GM12865 (cell line): ENCODE results near the gene SIX4.

Source experiments
- DNase-seq: peaks from one replicate; pipeline ENCODE4 v3.0.0; 2010; ENCODE audit warnings: low read depth
- H3K4me3 ChIP-seq: 2 replicates; pipeline ENCODE4 v1.5.1; 2011; ENCODE audit warnings: mild to moderate bottlenecking, low read depth, low read length, control low read depth
- CTCF ChIP-seq: IDR thresholded peaks from 2 replicates; pipeline ENCODE4 v1.5.1; 2011; ENCODE audit warnings: low read length, control low read depth, low read depth, inconsistent platforms; ENCODE audit not compliant: insufficient read depth; ENCODE audit errors: missing control alignments

Gene SIX4

GRCh38 chr14:60722357-60723115 is 1.6 kb downstream of the SIX4 start:
- DNase-seq: peak; percentile 23
- no peak for TF ChIP-seq CTCF
- peak overlapping the region; percentile 72 for H3K4me3 ChIP-seq

- no peak for DNase-seq
- TF ChIP-seq CTCF: no peak
Observed at GRCh38 chr14:60722107-60722356, 2.1 kb downstream of the SIX4 start.

DNA sequence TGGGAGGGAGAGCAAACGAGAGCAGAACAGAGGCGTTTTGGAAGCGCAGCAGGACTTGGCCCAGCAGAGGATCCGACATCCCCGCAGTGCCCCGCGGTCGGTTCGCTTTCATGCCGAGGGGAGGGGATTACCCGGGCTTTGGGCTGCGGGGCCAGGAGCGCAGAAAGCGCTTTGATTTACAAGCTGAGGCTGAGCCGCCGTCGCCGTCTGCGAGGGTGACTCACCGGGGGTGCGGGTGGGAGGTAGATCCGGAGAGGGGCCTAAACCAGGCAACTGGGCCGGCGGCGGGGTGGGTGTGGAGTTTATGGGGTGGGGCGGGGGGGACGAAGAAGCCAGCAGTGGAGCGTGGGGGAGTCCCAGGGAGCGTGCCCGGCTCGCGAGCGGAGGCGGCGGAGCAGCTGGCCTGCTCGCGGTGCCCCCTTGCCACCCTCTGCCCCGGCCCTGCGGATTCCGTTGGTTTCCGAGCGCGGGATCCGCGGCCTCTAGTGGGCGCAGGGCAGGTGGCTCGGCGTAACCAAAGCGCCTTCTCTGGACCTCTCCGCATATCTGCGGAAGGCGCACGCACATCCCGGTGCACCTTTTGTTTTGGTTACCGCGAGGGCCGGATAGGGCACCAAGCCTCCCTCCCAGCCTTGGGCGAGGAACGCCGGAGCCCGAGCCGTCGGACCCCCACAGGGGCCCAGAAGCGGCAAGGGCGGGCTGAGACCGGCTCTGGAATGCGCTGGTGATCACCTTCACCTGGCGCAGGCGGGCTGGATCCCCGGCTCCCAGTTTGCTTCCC is 2.6 kb downstream of the SIX4 start:
- peak; percentile 4 for DNase-seq
- TF ChIP-seq CTCF: no peak
- H3K4me3 ChIP-seq: peak overlapping the region; percentile 72

More at GRCh38 chr14:60722107-60722356, 2.1 kb downstream of the SIX4 start:
- peak overlapping the region; percentile 72 for H3K4me3 ChIP-seq

GRCh38 chr14:60720962-60721325 is 3.2 kb downstream of the SIX4 start:
- H3K4me3 ChIP-seq: no peak overlapping the region
- TF ChIP-seq CTCF: no peak
- no peak for DNase-seq

DNA sequence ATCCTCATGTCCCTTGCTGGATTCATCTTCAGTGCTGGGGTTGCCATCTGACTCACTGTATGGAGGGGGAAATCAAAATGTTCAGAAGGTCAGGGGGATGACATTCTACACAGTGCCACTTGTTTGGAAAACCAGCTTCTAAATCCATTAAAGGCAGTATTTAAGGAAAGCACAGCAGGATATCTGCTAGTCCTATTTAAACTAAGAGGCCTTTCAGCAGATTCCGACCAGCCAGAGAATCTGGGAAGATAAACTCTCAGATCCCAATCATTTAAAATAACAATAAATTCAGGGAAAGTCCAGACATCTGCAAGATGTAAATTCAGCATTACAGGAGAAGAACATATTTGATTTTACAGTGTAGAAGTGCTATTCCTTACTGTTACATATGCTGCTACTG is 3.8 kb downstream of the SIX4 start:
- no peak for DNase-seq
- H3K4me3 ChIP-seq: no peak overlapping the region
- TF ChIP-seq CTCF: no peak

DNA sequence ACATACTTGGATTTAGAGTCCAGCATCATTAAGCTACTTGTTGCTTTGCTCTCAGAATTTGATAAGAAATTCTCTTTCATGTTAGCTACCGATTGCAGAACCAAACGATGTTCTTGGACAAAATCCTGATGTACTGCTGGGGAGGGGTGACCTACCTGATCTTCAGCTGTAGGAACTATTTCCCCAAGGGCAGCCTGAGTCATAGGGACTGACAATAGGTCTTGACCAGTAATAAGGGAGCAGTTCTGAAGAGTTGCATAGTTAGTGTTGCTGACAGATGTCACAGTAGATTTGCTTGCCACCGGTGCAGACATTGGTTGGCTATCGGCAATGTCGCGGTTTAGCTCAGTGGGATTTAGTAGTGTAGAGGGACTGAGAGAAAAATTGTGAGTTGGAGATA is 10.6 kb downstream of the SIX4 start:
- no peak for DNase-seq
- TF ChIP-seq CTCF: no peak
- no peak overlapping the region for H3K4me3 ChIP-seq
